Measurements from ENCODE around the gene TSC22D1.

Gene TSC22D1

DNA sequence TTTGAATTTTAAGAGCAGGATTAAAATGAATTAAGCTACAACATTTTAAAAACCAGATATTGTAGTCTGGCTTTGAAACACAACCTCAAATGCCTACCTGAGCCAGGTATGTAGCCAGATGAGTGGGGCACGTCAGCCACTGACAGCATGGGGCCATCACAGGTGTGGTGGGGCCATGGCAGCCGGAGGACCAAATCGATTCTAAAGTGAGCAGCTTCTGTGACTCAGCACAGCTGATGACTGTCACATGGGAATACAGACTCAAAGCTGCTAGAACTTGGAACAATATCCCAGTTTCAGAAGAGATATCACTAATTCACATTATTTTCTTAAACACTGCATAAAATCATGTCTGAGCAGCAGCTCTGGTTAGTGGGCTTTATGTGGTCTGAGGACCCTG is 149.7 kb downstream of the TSC22D1 start:
- no peak for DNase-seq (ENCODE audit: low spot score)

GRCh38 chr13:44425815-44426078 is 150.4 kb downstream of the TSC22D1 start:
- DNase-seq (ENCODE audit: low spot score): no peak

DNA sequence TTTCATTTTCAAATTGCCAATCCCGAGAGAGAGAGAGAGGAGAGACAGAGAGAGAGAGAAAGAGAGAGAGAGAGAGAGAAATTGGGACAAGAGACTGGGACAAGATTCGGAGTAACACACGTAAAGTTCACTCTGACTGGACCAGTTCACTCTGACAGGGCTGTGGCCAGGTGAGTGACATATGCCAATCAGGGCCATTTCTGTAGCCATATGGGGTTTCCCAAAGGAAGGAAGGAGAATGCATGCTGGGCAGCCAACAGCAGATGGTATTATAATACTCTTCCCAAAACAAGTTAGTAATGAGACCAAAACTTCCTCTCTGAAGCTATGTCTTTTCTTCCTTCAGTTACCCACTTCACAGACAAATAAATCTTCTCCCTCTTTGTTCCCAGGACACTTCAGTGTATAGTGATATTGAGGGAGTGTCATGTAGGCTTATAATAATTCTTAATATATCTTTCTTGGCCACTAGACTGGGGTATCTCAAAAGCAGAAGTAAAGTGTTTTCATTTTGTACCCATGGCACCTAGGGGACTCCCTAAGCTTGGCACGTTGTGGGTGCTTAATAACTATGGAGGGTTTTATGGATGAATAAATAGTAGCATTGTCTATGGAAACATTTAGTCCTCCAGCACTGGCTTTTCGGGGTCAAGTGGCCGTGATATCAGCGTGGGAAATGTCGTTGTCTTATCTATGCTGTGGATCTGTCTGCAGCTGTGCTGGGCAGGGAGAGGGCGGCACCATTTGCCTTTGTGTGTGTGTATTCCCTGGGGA is 150.9 kb downstream of the TSC22D1 start:
- DNase-seq (ENCODE audit: low spot score): no peak

DNA sequence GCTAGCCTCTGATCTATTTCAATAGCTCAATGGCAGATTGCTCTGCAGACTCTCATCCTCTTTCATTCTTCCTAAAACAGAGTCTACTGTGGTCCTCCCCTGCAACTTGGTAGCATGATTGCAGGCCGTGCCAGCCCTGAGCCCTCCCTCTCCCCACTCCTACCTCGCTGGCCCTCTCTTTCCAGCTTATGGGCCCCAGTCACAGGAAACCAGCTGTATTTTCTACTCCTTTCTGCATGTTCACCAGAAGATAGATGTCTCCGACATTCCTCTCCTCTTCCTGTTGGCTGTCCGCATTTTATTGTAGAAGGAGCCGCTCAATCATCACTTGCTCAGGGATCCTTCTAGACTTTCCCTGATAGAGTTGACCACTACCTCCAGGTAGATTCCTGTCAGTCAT is 152.3 kb downstream of the TSC22D1 start:
- no peak for DNase-seq (ENCODE audit: low spot score)

GRCh38 chr13:44422755-44423643 is 153.1 kb downstream of the TSC22D1 start:
- no peak for DNase-seq (ENCODE audit: low spot score)

DNA sequence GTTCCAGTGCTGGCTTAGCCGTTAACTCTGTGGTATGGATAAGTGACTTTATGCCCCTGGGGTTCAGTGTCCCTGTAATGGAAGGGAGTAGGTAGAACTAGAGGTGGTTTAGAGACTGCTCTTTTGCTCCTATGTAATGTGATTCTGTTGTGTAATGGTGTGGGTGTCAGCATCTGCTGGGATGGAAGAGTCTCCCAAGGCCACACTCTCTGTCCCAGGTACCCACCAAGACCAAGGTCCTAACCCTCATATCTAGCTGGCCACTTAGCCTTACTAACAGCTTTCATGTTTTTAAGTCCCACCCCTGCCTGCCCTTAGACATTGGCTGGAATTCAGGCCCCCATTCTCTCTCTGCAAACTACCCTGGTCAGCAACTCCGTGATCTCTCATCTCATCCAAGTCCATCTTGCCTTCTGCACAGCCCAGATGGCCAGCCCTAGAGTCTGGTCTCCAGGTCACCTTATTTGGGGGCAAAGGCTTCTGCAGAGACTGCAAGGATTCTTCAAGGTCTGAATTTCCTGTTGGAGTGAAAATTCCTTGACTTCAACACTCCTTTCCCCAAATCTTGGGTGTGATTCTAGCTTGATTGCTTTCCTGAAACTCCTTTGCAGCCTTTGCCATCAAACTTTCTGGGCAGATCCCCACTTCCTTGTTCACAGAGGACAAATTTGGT is 154.1 kb downstream of the TSC22D1 start:
- DNase-seq (ENCODE audit: low spot score): no peak

- no peak for DNase-seq (ENCODE audit: low spot score)
Measured at GRCh38 chr13:44420376-44421220, 155.5 kb downstream of the TSC22D1 start.

- no peak for DNase-seq (ENCODE audit: low spot score)
Measured at GRCh38 chr13:44417876-44418275, 158.3 kb downstream of the TSC22D1 start.

DNA sequence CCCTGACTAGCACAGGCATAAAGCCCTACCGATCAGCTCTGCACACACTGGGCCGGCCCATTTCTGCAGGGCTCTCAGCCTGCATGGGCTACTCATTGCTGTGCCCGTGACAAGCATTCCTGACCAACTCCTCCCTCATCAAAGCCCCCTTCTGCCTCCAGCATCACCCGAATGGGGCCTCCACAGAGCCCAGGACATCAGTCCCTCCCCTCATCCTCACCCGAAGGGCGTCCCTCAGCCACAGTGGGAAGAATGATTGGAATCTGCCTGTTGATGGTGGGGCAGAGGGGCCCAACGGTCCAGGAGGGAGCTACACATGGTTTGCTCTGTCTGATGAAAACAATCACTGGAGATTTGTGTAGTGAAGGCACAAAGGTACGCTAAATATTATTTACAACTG is 158.7 kb downstream of the TSC22D1 start:
- DNase-seq (ENCODE audit: low spot score): no peak

DNA sequence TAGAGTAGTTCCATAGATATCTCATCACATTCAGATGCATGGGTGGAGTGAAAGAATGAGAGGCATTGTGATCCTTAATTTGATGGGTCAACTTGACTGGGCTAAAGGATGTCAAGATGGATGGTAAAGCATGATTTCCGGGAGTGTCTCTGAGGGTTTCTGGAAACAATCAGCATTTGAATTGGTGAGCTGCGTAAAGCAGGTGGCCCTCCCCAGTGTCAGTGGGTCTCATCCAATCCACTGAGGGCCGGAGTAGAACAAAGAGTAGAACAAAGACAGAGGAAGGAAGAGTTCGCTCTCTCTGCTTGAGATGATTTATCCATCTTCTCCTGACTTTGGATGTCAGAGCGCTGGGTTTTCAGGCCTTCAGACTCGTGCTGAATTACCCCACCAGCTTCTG is 159.4 kb downstream of the TSC22D1 start:
- no peak for DNase-seq (ENCODE audit: low spot score)

DNA sequence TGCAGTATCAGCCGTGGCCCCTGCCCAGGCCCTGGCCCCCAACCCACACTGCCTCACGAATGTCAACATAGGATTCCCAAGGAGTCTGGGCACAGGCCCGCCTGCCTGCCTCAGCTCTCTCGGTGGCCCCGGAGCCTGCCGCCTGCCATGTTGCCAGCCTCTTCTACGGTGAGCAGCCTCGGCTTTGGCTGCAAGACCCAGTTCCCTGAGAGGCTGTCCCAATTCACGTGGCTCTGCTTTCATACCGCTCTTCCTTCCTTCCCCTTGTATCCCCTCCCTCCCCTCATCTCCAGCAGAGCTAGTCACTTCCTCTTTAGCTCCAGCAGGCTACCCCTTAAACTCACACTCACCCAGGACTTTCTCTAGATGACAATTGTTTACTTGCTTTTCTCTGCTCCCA is 159.8 kb downstream of the TSC22D1 start:
- DNase-seq (ENCODE audit: low spot score): no peak

GRCh38 chr13:44415815-44416214 is 160.3 kb downstream of the TSC22D1 start:
- no peak for DNase-seq (ENCODE audit: low spot score)

- no peak for DNase-seq (ENCODE audit: low spot score)
Measured at GRCh38 chr13:44414716-44415115, 161.4 kb downstream of the TSC22D1 start.

GRCh38 chr13:44413095-44413494 is 163.0 kb downstream of the TSC22D1 start:
- peak; percentile 35 for DNase-seq (ENCODE audit: low spot score)

GRCh38 chr13:44412346-44412935 is 163.7 kb downstream of the TSC22D1 start:
- no peak for DNase-seq (ENCODE audit: low spot score)

- no peak for DNase-seq (ENCODE audit: low spot score)
Measured at GRCh38 chr13:44411841-44412240, 164.3 kb downstream of the TSC22D1 start.

DNA sequence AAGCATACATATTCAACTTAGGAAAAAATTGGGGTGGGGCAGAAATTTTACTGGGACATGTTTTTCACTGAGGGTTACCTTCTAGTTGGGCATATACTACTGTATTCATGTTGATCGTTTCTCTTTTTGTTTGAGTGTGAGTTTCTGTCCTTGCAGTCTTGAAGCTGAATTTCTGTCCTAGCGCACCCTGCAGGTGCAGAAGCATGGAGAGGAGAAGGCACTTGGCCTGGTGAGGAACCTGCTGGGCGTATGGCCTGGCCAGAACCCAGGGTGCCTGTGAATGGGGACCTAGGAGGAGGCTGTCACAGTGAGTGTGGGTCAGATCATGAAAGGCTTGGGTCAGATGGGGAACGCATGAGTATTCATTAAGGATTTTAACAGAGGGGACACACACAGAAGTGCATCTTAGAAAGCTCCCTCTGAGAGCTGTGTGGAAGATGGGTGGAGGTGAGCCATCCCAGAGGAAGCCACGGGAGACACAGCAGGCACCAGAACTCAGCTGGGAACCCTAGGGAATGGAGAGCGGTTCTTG is 165.7 kb downstream of the TSC22D1 start:
- no peak for DNase-seq (ENCODE audit: low spot score)

DNA sequence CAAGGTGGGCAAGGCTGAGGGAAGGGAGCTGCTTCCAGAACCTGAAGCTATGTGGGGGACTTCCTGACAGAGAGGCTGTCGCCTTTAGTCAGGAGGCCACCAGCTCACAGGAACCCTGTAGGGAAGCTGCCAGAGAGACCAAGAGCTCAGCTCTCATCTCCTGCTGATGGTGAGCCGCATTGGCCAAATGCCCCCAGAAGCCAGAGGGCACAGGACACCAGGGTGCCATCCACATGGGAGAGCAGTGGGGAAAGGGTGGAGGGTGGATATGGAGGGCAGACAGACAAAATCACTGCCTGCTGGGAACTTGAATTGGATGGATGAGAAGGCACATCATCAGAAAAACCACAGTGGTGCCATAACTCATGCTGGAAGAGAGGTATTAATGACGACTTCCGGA is 166.5 kb downstream of the TSC22D1 start:
- no peak for DNase-seq (ENCODE audit: low spot score)

DNA sequence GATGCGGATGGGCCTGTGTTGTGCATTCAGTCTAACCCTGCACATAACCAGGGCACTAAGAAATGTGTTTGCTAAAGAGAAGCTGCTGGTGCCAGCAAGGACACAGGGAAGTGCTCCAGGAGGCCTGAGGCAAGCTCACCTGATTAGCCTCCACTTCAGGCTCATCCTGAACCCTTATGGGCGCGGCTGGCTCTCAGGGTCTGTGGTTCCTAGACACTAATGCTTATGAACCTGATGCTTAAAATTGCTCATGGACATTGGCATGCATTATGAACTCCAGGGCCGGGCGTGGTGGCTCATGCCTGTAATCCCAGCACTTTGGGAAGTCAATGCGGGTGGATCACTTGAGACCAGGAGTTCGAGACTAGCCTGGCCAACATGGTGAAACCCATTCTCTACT is 168.2 kb downstream of the TSC22D1 start:
- no peak for DNase-seq (ENCODE audit: low spot score)

DNA sequence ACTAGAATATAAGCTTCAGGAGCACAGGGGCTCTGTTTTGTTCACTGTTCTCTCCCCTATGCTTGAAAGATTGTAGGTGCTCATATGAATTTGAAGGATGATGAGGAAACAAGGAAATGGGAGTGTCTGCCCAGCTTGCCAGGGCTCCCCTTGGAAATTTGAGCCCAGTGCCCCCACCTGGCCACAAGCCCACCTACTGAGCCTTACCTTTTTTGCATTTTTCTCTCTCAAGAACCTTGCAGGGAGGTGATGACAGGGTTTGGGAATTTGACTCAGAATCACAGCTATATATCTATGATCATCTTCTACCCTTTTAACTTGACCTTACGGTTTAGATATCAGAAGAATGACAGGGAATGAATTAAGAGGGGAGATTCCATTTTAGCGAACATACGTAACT is 168.8 kb downstream of the TSC22D1 start:
- DNase-seq (ENCODE audit: low spot score): no peak

DNA sequence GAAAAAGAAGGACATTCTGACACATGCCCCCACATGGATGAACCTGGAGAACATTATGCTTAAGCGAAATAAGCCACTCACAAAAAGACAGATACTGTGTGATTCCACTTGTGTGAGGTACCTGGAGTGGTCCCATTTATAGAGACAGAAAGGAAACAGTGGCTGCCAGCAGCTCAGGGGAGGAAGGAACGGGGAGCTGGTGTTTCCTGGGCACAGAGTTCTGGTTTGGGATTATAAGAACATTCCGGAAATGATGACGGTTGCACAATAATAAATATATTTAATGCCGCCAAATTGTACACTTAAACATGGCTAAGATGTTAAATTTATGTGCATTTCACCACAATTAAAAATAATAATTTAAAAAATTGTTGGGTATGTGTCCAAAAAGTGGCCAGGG is 169.5 kb downstream of the TSC22D1 start:
- DNase-seq (ENCODE audit: low spot score): no peak

All from AG08396 (cell line).